ENCODE data around the gene PTCD1.
"Not testable (repeated sequence)": the region's sequence is repeated elsewhere in the genome, so short reads cannot be mapped to it uniquely, and the experiment has no call there.

Gene PTCD1

DNA sequence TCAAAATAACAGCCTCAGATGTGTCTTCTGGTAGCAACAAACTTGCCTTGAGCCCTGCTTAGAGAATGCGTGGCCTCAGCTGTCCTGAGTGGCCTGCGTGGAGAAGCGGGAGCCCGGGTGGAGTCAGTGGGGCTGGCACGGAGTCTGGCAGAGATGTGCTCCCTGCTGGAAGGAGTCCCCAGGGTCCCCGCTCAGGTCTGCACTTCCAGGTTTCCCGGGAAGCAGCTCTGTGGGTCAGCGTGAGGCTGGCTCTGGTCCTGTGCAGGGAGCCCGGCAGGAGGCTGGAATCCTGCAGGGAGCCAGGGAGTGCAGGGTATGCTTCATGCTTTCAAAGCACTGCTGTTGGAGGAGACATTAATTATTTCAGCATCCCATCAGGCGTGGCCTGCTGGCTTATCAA lies 10.3 kb upstream of the PTCD1 start:
- DNase-seq: no peak

DNA sequence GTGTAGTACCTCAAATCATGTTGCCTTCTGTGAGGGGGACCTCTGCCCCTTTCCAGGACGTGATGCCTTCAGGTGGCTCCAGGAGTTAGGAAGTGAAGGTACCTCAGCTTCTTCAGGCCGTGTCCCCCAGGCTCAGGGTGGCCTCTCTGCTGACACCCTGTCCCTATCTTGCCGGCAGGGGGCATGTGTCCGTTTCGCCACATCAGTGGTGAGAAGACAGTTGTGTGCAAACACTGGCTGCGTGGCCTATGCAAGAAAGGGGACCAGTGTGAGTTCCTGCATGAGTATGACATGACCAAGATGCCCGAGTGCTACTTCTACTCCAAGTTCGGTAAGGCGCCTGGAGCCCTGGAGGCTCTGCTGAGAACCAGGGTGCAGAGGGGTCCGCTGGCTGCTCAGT lies 9.3 kb upstream of the PTCD1 start:
- DNase-seq: peak; percentile 47

DNA sequence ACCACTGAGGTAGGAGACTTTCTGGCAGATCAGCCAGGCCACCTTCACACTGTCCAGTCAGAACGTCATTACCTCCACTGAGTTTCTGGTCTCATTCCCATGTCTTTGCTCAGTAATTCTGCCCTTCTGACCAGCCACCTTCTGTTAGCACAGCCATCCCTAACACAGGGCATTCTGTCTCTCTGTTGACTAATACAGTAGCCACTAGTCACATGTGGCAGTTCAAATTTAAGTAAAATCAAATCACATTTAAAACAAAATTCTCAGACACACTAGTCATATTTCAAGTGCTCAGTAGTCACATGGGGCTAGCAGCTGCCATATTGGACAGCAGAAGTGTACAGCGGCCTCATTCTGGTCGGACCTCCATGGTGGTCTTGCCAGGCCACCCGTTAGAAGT lies 7.5 kb upstream of the PTCD1 start:
- DNase-seq: no peak

DNA sequence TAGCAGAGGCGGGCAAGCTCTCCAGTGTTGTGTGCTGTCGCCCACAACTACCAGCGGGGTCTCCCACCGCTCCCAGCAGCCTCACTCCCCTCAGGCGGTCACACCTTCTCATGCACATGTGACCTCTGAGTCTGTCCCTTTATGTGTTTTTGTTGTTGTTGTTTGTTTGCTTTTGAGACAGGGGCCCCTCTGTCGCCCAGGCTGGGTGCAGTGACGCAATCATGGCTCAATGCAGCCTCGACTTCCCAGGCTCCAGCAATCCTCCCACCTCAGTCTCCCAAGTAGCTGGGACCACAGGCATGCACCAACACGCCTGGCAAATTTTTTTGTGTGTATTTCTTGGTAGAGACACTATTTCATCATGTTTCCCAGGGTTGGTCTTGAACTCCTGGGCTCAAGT lies 1.6 kb upstream of the PTCD1 start:
- DNase-seq: no peak

DNA sequence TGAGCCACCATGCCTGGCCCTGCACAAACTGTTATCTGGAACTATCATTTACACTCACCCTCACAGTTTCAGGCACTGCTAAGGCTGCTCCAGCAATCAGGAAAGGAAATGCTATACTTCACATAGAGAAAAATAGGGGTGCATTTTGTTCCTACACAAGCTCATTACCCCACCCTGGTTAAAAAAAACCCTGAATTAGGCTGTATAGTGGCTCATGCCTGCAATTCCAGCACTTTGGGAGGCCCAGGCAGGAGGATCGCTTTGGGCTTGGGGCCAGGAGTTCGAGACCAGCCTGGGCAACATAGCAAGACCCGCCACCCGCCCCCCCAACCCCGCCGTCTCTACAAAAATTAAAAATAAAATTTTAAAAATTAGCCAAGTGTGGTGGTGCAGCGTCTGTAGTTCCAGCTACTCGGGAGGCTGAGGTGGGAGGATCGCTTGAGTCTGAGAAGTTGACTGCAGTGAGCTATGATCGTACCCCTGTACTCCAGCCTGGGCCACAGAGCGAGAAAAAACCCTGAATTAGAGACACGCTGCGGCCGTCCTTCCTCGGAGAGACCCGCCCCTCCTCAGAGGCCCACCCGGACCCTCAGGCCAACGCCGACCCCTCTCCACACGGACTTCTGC lies 539 bp downstream of the PTCD1 start:
- peak; percentile 16 for DNase-seq

DNA sequence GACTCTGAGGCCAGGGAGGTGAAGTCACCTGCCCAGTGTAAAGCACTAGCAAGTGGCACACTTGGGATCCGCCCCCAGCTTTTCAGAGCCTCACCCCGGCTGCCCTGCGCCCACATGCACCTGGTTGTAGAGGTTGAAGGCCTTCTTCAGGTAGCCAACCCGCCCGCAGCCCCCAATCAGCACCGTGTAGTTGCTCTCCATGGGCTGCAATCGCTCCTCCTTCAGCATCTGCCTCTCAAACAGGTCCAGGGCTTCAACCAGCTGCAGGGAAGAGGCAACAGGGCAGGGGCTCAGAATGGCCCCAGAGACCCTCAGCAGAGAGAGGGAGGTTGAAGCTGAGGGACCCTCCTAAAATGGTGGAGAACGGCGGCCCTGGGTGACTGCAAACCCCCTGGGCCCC lies 5.4 kb downstream of the PTCD1 start:
- no peak for DNase-seq

DNA sequence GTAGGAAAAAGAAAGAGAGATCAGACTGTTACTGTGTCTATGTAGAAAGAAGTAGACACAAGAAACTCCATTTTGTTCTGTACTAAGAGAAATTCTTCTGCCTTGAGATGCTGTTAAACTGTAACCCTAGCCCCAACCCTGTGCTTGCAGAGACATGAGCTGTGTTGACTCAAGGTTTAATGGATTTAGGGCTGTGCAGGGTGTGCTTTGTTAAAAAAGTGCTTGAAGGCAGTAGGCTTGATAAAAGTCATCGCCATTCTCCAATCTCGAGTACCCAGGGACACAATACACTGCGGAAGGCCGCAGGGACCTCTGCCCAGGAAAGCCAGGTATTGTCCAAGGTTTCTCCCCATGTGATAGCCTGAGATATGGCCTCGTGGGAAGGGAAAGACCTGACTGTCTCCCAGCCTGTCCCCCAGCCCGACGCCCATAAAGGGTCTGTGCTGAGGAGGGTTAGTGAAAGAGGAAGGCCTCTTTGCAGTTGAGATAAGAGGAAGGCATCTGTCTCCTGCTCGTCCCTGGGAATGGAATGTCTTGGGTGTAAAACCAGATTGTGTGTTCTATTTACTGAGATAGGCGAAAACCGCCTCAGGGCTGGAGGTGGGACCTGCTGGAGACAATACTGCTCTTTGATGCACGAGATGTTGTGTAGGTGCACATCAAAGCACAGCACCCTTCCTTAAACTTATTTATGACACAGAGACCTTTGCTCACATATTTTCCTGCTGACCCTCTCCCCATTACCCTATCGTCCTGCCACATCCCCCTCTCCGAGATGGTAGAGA lies 6.7 kb downstream of the PTCD1 start:
- not testable (repeated sequence) for DNase-seq

DNA sequence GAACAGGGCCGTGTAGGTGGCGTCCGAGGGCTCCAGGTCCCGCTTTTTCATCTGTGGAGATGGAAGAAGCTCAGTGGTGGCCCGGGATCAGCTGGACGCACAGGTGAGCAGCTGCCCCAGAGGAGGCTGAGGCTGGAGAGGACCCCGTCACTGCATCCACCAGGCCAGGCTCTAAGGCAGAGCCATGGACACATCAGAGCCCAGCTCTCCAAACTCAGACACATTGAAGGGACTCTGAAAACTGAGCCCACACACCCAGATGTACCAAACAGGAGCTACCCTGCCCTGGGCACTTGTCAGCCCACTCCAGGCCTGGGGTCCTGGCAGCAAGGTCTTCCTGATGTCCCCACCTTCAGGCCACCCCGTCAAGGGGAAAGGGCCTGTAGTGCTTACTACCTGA lies 8.8 kb downstream of the PTCD1 start:
- no peak for DNase-seq

DNA sequence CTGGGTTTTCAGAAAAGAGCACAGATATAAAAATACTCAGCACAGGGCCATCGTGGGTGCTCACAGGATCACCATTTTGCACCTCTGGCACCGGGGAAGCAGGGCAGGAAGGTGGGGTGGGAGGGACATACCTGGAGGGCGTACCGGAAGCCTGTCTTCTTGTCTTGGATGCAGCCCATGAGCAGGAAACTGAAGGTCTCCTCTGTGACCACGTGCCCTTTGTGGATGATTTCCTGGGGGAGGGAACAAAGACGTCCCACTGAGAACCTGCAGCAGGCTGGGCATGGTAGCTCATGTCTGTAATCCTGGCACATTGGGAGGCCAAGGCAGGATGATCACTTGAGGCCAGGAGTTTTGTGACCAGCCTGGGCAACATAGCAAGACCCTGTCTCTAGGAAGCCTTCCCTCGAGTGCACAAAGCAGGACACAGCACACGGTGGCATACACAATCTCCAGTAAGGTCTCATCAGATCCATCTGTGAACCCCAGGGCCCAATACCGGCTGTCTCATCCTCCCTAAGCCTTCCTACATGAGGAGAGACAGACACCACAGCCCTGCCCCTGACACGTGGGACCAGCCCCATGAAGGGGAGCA lies 9.5 kb downstream of the PTCD1 start:
- DNase-seq: no peak

DNA sequence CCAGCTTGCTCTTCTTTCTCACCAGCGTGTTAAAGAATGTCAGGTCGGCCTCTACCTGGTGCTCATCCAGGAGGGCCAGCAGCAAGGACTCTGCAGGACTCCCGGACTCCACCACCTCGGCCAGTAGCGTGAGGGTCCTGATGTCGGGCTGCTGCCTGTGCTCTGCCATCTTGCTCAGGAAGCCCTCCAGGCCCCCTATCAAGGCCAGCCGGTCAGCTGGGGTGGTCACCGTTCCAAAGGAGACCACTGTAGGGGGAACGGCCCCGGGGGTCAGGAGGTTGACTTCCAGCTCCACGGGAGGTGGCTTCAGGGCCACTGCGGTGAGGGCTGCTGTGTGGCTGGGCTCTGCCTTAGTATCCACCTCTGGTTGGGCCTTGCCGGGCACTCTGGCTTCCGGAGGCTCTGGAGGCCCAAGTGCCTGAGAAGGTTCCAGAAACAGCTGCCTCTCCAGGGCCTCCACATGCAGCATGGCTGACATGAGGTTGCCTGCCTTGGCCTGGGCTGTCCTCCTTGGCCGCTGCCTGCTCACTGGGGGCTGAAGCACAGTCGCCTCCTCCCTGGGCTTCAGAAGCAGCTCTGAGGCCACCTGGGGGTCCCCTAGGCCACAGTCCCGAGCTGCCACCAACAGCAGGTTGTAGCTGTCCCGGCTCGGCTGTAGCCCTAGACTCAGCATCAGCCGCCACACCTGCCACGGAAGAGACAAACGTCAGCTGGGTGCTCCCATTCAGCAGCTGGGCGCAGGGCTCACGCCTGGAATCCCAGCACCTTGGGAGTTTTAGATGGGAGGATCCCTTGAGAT lies 13.5 kb downstream of the PTCD1 start:
- no peak for DNase-seq

DNA sequence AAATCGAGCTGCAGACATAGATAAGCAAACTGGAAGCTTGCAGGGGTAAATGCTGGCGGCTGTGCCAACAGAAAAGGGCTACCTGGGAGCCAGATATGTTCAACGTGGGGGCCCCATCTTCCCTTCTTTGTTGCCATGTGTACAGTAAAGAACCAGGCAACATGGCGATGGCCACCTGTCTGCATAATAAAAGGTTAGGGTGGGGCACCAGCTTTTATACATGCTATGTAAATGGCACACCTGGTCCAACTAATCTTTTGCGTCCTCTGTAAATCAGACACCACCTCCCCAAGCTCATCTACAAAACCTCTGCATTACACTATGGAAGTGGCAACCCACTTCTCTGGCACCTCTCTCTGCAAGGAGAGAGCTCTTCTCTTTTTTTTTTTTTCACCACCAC lies 16.0 kb downstream of the PTCD1 start:
- DNase-seq: no peak

DNA sequence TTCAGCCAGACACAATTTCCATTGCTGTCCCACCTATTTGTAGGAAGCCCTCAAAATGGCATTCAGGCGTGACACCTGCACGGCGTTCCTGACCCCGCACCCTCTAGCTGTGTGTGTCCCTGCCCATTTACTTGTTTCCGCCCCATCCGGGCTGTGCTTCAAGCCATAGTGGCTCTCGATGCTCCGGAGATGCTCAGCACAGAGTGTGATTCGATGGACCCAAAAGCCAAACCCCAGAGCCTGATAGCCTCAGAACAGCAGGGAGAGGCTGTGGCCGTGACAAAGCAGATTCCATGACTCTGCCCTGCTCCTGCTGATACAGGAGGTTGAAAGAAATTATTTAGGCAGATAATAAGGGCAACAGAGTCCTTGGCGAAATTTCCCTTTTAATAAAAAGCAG lies 16.4 kb downstream of the PTCD1 start:
- DNase-seq: no peak

DNA sequence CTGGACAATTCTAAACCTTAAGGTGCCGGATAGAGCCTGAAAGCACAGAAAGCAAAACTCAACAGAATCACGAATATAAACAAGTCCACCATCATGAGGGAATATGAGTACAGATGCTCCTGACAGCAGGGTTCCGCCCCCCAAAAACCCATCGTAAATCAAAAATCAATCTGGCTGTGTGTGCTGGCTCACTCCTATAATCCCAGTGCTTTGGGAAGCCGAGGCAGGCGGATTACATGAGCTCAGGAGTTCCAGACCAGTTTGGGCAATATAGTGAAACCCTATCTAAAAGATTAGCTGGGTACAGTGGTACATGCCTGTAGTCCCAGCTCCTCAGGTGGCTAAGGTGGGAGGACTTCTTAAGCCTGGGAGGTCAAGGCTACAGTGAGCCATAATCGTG lies 17.6 kb downstream of the PTCD1 start:
- no peak for DNase-seq

DNA sequence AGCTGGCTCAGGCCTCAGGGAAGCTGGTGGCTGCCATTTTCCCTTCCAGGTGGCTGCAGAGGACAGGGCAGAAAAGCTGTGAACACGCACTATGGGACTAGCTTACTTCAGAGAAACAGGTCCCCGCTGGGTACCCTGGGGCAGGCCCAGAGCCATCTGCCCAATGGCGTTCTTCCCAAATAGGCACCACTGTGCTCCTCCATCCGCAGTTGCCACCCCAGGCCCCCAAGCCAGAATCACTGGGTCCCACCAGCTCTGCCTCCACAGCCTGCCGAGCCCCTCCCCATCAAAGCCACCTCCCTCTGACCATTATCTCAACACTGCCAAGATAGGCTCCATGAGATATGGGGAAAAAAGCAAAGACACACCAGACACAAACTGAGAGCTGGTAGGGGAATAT lies 18.4 kb downstream of the PTCD1 start:
- no peak for DNase-seq

DNA sequence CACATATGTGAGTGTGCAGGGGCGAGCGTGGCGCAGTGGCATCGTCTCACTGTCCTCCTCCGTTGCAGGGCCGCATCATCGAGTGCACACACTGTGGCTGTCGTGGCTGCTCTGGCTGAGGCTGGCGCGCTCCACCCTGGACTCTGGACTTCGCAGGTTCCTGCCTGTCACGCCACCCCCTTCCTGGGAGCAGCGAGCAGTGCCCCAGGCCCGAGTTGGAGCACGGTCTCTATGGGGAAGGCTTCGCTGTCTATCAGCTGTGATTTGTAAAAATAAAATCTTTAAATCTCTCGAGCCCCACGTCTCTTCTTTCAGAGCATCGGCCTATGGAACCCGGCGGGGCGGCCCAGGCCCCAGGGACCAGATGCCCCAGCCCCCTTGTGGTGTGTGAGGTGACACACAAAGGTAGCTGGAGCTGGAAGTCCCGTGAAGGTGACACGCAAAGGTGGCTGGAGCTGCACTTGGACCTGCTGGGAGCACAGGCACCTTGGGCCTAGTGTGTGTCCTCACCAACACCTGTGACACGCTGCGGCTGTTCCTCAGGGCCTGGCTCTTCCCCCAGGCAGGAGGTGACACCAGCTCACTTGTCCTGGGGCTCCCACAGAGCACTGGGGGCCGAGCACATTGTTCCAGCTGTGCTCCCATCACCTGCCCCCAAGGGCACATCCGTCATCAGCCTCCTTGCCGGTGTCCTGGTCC lies 19.1 kb downstream of the PTCD1 start:
- DNase-seq: no peak

DNA sequence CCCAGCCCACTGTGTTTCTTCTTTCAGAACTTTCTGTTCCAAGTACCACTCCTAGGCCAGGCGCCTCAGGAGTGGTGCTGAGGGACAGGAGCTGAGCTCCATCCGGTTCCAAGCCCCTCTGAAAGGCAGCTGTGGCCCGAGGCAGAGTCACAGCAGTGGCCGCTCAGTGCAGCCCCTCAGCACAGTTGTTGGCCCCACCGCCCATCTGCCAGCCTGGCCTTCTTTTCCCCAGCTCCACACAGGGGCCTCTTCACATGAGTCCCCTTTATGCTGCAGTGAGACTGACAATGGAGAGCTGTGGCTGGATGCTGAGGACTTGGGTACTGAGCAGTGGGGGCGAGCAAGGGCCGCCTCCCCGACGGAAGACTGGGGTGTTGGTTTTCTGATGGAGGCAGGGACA lies 20.3 kb downstream of the PTCD1 start:
- no peak for DNase-seq

DNA sequence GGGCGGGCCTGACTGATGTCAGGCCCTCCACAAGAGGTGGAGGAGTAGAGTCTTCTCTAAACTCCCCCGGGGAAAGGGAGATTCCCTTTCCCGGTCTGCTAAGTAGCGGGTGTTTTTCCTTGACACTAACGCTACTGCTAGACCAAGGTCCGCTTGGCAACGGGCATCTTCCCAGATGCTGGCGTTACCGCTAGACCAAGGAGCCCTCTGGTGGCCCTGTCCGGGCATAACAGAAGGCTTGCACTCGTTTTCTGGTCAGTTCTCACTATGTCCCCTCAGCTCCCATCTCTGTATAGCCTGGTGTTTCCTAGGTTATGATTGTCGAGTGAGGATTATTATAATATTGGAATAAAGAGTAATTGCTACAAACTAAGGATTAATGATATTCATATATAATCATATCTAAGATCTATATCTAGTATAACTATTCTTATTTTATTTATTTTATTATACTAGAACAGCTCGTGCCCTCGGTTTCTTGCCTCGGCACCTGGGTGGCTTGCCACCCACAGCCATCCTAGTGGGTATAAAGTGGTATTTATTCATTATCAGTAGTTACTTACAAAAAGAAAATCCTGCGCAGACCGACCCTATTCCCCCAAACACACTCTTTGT lies 23.0 kb downstream of the PTCD1 start:
- peak; percentile 28 for DNase-seq

DNA sequence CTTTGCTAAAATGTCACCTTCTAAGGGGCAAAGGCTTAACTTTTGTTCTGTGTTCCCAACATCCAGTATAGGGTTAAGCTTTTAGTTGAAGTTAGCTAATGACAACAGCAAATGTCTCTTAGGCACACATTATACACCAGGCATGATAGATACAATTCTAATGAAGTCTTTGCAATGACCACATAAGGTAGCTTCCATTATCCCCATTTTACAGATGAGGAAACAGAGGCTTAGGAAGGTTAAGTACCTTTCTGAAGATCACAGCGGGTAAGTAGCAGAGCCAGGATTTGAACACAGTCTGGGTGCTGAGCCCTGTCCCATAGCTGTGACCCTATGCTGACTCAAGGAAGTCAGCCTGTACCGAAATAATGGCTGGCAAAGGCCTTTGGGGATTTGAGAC lies 28.0 kb downstream of the PTCD1 start:
- DNase-seq: no peak

DNA sequence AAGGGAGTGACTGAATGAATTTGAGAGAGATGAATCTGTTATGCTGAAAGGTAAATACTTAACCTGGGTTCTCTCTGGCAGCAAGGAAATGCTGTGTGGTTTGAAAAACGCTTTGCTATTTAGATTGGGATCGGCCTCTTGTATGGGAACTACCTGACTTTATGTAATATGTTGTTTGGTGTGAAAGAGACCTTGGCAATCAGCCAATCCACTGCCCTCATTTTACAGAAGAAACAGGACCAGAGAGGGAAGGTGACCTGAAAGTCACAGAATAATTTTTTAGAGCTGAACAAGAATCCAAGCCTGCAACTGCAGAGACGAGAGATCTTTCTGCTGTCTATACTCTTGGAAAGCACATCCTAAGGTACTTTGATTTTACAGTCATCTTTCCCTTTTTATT lies 28.8 kb downstream of the PTCD1 start:
- DNase-seq: peak; percentile 25

DNA sequence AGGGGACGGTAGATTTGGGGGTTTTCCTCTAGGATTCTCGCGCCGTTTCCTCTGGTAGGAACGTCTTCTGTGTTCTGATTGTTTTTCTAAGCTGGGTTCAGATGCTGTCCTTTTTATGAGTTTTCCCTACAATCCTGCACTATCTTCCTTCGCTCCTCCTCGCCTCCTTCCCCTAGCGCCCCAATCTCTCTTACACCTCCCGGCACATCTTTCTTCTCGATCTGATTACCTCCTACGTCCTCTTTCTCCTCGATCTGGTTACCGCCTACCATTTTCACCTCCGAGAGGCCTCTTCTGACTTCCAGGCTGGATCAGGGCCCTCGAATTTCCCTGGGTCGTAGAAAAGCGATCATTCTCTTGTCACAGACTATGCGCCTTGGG lies 29.4 kb downstream of the PTCD1 start:
- DNase-seq: no peak

DNA sequence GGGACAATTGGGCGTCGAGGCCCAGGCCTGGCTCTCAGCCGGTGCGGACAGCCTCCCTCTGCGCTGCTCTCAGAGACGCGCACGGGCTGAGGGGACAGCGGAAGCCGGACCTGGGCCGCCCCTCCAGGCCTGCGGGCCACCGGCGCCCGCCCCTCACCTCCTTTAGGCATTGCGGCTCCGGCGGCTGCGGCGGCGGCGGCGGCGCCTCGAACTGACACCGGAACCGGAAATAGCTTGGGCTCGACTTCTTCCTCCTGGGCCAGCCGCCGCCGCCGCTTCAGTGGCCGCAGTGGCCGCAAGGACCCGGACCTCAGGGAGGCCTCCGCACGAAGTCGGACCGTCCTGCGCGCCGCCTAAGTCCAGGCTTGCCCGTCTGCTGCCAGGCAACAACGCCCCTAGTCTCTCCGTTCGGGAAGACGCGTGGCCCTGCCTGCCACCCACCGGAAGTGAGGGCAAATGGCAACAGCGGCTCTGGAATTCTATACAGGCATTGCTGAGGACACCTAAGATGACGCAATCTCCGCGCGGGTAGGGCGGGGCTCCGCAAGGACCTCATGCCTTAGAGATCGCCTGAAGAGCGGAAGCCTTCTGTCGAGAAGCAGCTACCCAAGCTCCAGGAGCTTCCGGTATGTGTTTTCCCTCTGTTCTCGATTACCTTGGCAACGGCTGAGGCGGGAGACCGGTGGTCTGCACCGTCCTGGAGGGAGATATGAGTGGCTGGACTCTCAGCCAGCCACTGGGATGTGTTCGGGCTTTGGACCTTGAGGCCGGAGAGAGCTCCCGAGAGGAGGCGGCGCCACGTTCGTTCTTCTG lies 30.0 kb downstream of the PTCD1 start, which contains the start of the genes BUD31 and PDAP1:
BUD31 (plus strand) TSS at position 591 of the 813 bp plus-strand sequence. CDS start 2,124 bp downstream, outside the sequence.
PDAP1 (minus strand) TSS at position 219 of the 813 bp plus-strand sequence; CDS start at position 170, 49 bp downstream.
- DNase-seq: peak; percentile 96
